ENCODE measurements around the gene XYLT1. TPM values are rescaled to one million over a fixed set of nuclear protein-coding genes. Genes with fewer than 3 reads are reported as not detected.

XYLT1 gene
- total and polyA plus RNA-seq, 2 of the 8 experiments (the other 6 are each of a cell fraction or from before 2014, with no cell fraction given), result 6.6 to 25.4 TPM

- H2BK12ac ChIP-seq (ENCODE audit: low read depth, low read length), result no peak overlapping the region
- H4K8ac ChIP-seq (ENCODE audit: extremely low read depth, insufficient read depth, low read length), result no peak overlapping the region
- no peaks in the 10 kb centered on the region for H3K23me2 ChIP-seq (ENCODE audit: low read depth, low read length)
- no peak overlapping the region for H2BK120ac ChIP-seq (replicated peaks; ENCODE audit: low read depth, low read length)
- ChIA-PET CTCF (ENCODE audit: partially characterized antibody) (interaction anchor here (1.3 to 1.4 kb wide), 3 partner anchors 13 to 26 kb away, joined by 3 read pairs; no protein-coding TSS in a partner anchor), POLR2A (ENCODE audit: partially characterized antibody) (no interaction called here)
- TF ChIP-seq CHD2 (IDR thresholded peaks at IDR 0.05; ENCODE audit: low read length) (no peak), POLR2A (IDR thresholded peaks at IDR 0.05; ENCODE audit: control extremely low read depth in 1 of 2, low read depth in 2 of 2, low read length in 2 of 2) (no peak), EZH2 (IDR thresholded peaks at IDR 0.05; ENCODE audit: low read depth, low read length, severe bottlenecking) (no peak), CBX5 (IDR thresholded peaks at IDR 0.05; ENCODE audit: low read depth, low read length) (no peak), NRF1 (IDR thresholded peaks at IDR 0.05; ENCODE audit: low read depth, low read length) (no peak), JUND (IDR thresholded peaks at IDR 0.05; ENCODE audit: low read length) (no peak), EP300 (IDR thresholded peaks at IDR 0.05; ENCODE audit: borderline replicate concordance in 1 of 2, low read depth in 2 of 2, low read length in 2 of 2) (no peak), SUZ12 (IDR thresholded peaks at IDR 0.05; ENCODE audit: low read length) (no peak), KDM1A (IDR thresholded peaks at IDR 0.05; ENCODE audit: borderline replicate concordance, low read length) (no peak), ASH2L (IDR thresholded peaks at IDR 0.05; ENCODE audit: low read length) (no peak), E2F6 (IDR thresholded peaks at IDR 0.05) (no peak), TEAD4 (IDR thresholded peaks at IDR 0.05; ENCODE audit: low read depth, low read length) (no peak)
- no peaks in the 10 kb centered on the region for H3K36me3 ChIP-seq (ENCODE audit: control insufficient read depth in 2 of 4, insufficient read depth in 4 of 4, low read length in 3 of 4)
- H2AK5ac ChIP-seq (ENCODE audit: low read depth, low read length), result no peak overlapping the region
- H3K14ac ChIP-seq (ENCODE audit: insufficient read length), result no peak overlapping the region
- FAIRE-seq (no peak), DNase-seq (ENCODE audit: low read depth in 1 of 2, low spot score in 2 of 2) (no peak)
- no peaks in the 10 kb centered on the region for H3K79me2 ChIP-seq (ENCODE audit: control insufficient read depth in 1 of 2, insufficient read depth in 2 of 2, low read length in 2 of 2)
- H3K18ac ChIP-seq (ENCODE audit: extremely low read depth, low read length), result no peak overlapping the region
- H3K9ac ChIP-seq (replicated peaks in 1 of 4; ENCODE audit: extremely low read depth in 1 of 4, low read depth in 3 of 4, low read length in 3 of 4), result no peak overlapping the region
- no peaks in the 10 kb centered on the region for H3K79me1 ChIP-seq (ENCODE audit: low read depth, low read length)
- H3K27ac ChIP-seq (ENCODE audit: low read depth, low read length), result no peak overlapping the region
- H3K4ac ChIP-seq (replicated peaks; ENCODE audit: insufficient read length, low read depth, low read length), result no peak overlapping the region
- no peak overlapping the region for H3K23ac ChIP-seq (ENCODE audit: insufficient read length)
- no peak overlapping the region for H4K5ac ChIP-seq (ENCODE audit: insufficient read length, low read depth, low read length)
- H4K20me1 ChIP-seq (replicated peaks in 1 of 2; ENCODE audit: control insufficient read depth in 1 of 2, insufficient read depth in 2 of 2, low read length in 2 of 2), result peaks cover 0 to 1% of the 10 kb centered on the region in 2 experiments
- no peak overlapping the region for H2BK15ac ChIP-seq (ENCODE audit: low read length)
- WGBS, 2 experiments (ENCODE audit: extremely low coverage in 1 of 2, insufficient coverage in 1 of 2, insufficient read length in 1 of 2, insufficient replicate concordance in 2 of 2, low coverage in 1 of 2, low lambda C conversion rate in 2 of 2, missing lambda C conversion rate in 1 of 2), result 92% methylated on average over 13 of the region's 13 CpGs; no CpG with 5 or more reads in 1 of the 2 experiments
- no peak overlapping the region for H3K56ac ChIP-seq (replicated peaks; ENCODE audit: insufficient read length, low read depth, low read length)
- H3K4me3 ChIP-seq (ENCODE audit: extremely low read depth in 1 of 4, insufficient read depth in 2 of 4, low read depth in 3 of 4, low read length in 4 of 4), result no peak overlapping the region
- no peak overlapping the region for H3K4me2 ChIP-seq (ENCODE audit: insufficient read depth in 1 of 2, low read depth in 2 of 2, low read length in 2 of 2)
- H2BK5ac ChIP-seq (ENCODE audit: low read depth, low read length), result no peak overlapping the region
- no peaks in the 10 kb centered on the region for H3K27me3 ChIP-seq (replicated peaks in 1 of 4; ENCODE audit: control insufficient read depth in 3 of 4, extremely low read depth in 1 of 4, insufficient read depth in 3 of 4, low read length in 3 of 4)
- no peak overlapping the region for H2BK20ac ChIP-seq (ENCODE audit: low read length)
- no peak overlapping the region for H2AFZ ChIP-seq (ENCODE audit: low read length)
- H4K91ac ChIP-seq (replicated peaks; ENCODE audit: insufficient read length, low read length), result no peak overlapping the region
- H3K4me1 ChIP-seq (replicated peaks in 1 of 4; ENCODE audit: control insufficient read depth in 3 of 4, insufficient read depth in 4 of 4, low read length in 3 of 4), result peaks cover 0 to 3% (median 0%) of the 10 kb centered on the region in 4 experiments; a peak in 1 of 7 replicates
- no peaks in the 10 kb centered on the region for H3K9me3 ChIP-seq (ENCODE audit: insufficient read depth in 2 of 2, low read depth in 1 of 2, low read length in 1 of 2)
Measured at GRCh38 chr16:17257426-17258023, 213.2 kb downstream of the XYLT1 start.

Data from H1 (cell line).